Kidney epithelial cell (primary cell): ENCODE results near the gene TEX35. TPM values are rescaled to one million over a fixed set of nuclear protein-coding genes. Genes with fewer than 3 reads are reported as not detected.

Experiments used
- DNase-seq: peaks from one replicate; pipeline ENCODE4 v3.0.0-alpha.2; 2010; ENCODE audit warnings: low read depth
- H3K27me3 ChIP-seq: 2 replicates; pipeline ENCODE4 v1.6.0; 2011; ENCODE audit warnings: low read length; ENCODE audit not compliant: control insufficient read depth, insufficient read depth
- H3K36me3 ChIP-seq: 2 replicates; pipeline ENCODE4 v1.5.1; 2011; ENCODE audit warnings: low read length; ENCODE audit not compliant: control insufficient read depth, insufficient read depth
- H3K4me3 ChIP-seq: 2 replicates; pipeline ENCODE4 v1.5.1; 2011; ENCODE audit warnings: low read depth, mild to moderate bottlenecking, control low read depth, low read length
- CTCF ChIP-seq: IDR thresholded peaks from 2 replicates; pipeline ENCODE4 v1.5.1; 2011; ENCODE audit warnings: mild to moderate bottlenecking, moderate library complexity, low read length, control low read depth, inconsistent platforms; ENCODE audit not compliant: insufficient read depth, poor library complexity, severe bottlenecking
- total RNA-seq: library from RNA; depleted of rRNA; stranded (reverse); fragments of >200 nt; gene quantifications from 2 replicates; pipeline ENCODE4 v1.2.3, GENCODE V29; 2015

TEX35 gene
- total RNA-seq, 1 donor from 2014 or later, result not detected

DNA sequence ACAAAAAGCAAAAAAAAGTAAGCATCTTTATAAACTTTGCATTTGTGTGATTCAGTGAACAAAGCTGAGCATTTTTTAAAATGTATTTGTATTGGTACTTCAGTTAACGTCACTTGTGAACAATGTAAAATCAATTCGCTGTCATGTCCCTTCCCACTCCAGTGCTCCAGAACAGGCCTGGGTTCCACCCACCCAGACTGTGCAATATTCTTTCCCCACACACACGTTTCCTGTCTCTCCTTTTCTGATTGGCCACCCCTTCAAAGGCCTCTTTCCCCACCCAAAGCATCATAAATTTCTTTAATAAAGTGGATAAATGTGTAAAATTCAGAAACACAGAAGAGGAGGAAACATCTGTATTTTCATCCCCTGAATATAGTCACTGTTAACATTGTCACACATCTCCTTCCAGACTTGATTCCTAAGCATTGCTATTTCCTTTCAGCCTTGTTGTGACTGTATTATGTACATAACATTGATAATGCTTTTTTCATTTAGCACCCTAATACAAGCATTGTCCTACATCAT lies 28.1 kb upstream of the TEX35 start:
- TF ChIP-seq CTCF, result no peak
- H3K36me3 ChIP-seq, result no peaks in the 10 kb centered on the region
- H3K27me3 ChIP-seq, result no peaks in the 10 kb centered on the region
- no peak for DNase-seq
- H3K4me3 ChIP-seq, result no peak overlapping the region

DNA sequence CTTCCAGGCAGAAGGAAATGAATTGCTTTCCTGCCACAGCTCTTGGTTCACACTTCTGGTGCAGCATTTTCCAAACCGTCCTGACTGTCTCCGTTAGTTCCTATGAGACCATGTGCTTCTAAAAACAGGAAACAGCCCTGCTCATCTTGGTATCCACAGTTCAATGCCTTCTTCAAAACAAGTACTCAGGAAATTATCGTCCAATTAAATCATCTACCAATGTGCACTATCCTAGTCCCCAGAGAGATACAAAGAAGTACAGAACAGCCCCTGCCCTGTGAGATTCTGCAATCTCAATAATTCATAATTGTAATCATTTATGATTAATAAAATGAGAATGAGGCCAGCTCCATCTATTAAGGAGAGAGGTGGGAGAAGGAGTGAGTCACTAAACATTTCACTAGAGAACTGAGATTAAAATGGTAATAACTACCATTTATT lies 27.3 kb upstream of the TEX35 start:
- H3K27me3 ChIP-seq, result no peaks in the 10 kb centered on the region
- no peak for TF ChIP-seq CTCF
- no peak for DNase-seq

GRCh38 chr1:178486100-178487069 lies 26.5 kb upstream of the TEX35 start:
- TF ChIP-seq CTCF, result no peak

More for the DNA sequence above, 27.3 kb upstream of the TEX35 start:
- H3K4me3 ChIP-seq, result no peak overlapping the region
- H3K36me3 ChIP-seq, result no peaks in the 10 kb centered on the region

DNA sequence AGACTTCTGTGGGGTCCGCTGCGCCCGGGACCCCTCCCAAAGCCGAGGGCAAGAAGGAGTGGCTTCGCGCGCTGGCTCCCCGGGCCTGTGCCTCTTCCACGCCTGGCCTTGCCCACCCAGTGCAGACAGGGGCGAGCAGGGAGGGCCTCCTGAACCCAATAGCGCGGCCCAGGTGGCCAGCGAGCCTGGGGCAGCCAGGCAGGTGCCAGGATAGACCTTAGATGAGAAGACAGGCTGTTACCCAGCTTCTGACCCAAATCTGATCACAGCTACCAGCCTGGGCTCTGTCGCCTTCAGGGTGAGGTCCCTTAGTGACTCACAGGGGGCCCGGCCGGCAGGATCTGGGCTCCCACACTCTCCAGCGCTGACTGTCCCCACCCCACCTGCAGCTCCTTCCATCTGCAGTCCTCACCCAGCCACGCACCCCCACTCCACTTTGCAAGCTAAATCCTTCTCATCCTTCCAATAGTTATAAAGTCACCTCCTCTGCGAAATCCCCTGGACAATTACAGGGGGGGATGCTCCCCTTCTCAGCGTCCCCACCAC lies 25.8 kb upstream of the TEX35 start:
- no peaks in the 10 kb centered on the region for H3K36me3 ChIP-seq
- TF ChIP-seq CTCF, result no peak
- H3K27me3 ChIP-seq, result no peaks in the 10 kb centered on the region
- DNase-seq, result no peak
- H3K4me3 ChIP-seq, result no peak overlapping the region

More at GRCh38 chr1:178486100-178487069, 26.5 kb upstream of the TEX35 start:
- no peak for DNase-seq
- Histone ChIP-seq H3K36me3 (no peaks in the 10 kb centered on the region), H3K4me3 (no peak overlapping the region), H3K27me3 (no peaks in the 10 kb centered on the region)

GRCh38 chr1:178488393-178488792 lies 24.5 kb upstream of the TEX35 start:
- TF ChIP-seq CTCF, result no peak
- DNase-seq, result no peak
- Histone ChIP-seq H3K27me3 (no peaks in the 10 kb centered on the region), H3K36me3 (no peaks in the 10 kb centered on the region), H3K4me3 (no peak overlapping the region)
